HepG2 (cell line): ENCODE results near the gene KMT2D. TPM values are rescaled to one million over a fixed set of nuclear protein-coding genes. Genes with fewer than 3 reads are reported as not detected.

Experiments
- ELF3 ChIP-seq: IDR thresholded peaks from 2 replicates; pipeline ENCODE4 v1.6.1; 2016; ENCODE audit warnings: missing genetic modification reagents, missing compliant biosample characterization
- NFKBIZ ChIP-seq: IDR thresholded peaks from 2 replicates; pipeline ENCODE4 v1.6.1; 2018; ENCODE audit warnings: missing genetic modification reagents, missing compliant biosample characterization
- PCBP2 ChIP-seq: fragments of 200-400 bp; formaldehyde crosslinking; optimal IDR thresholded peaks from 2 replicates; pipeline ENCODE3; 2018; ENCODE audit warnings: low read length, low read depth; ENCODE audit not compliant: poor library complexity, severe bottlenecking
- RARA ChIP-seq: IDR thresholded peaks from 2 replicates; pipeline ENCODE4 v1.6.1; 2016; ENCODE audit warnings: missing genetic modification reagents, missing compliant biosample characterization
- SMC3 ChIP-seq: IDR thresholded peaks from 2 replicates; pipeline ENCODE4 v1.6.1; 2011; ENCODE audit warnings: low read length, improper control_type of control experiment
- SP5 ChIP-seq: IDR thresholded peaks from 2 replicates; pipeline ENCODE4 v1.6.1; 2016; ENCODE audit warnings: low read depth, borderline replicate concordance
- YEATS2 ChIP-seq: sonication (generic); formaldehyde crosslinking; IDR thresholded peaks from 2 replicates; pipeline ENCODE4 v1.4.0; 2020; ENCODE audit warnings: missing genetic modification reagents, borderline replicate concordance
- ZBTB37 ChIP-seq: sonication (generic); formaldehyde crosslinking; IDR thresholded peaks from 2 replicates; pipeline ENCODE4 v1.4.0; 2020; ENCODE audit warnings: mild to moderate bottlenecking, missing genetic modification reagents
- ZNF251 ChIP-seq: sonication (generic); formaldehyde crosslinking; IDR thresholded peaks from 2 replicates; pipeline ENCODE4 v1.9.0; 2021; ENCODE audit warnings: mild to moderate bottlenecking, missing genetic modification reagents
- ZNF253 ChIP-seq: sonication (generic); formaldehyde crosslinking; IDR thresholded peaks from 2 replicates; pipeline ENCODE4 v1.8.0; 2022; ENCODE audit warnings: mild to moderate bottlenecking, missing genetic modification reagents, borderline replicate concordance
- ZNF354B ChIP-seq: sonication (generic); formaldehyde crosslinking; IDR thresholded peaks from 2 replicates; pipeline ENCODE4 v1.8.0; 2022; ENCODE audit warnings: mild to moderate bottlenecking, missing genetic modification reagents
- ZNF510 ChIP-seq: sonication (generic); formaldehyde crosslinking; IDR thresholded peaks from 2 replicates; pipeline ENCODE4 v1.4.0; 2020; ENCODE audit warnings: low read depth, mild to moderate bottlenecking, missing genetic modification reagents
- ZNF646 ChIP-seq: sonication (generic); formaldehyde crosslinking; IDR thresholded peaks from 2 replicates; pipeline ENCODE4 v1.9.0; 2021; ENCODE audit warnings: mild to moderate bottlenecking, missing genetic modification reagents
- ZNF800 ChIP-seq: sonication (generic); formaldehyde crosslinking; IDR thresholded peaks from 2 replicates; pipeline ENCODE4 v1.4.0; 2020; ENCODE audit warnings: missing genetic modification reagents
- ZSCAN22 ChIP-seq: sonication (generic); formaldehyde crosslinking; IDR thresholded peaks from 2 replicates; pipeline ENCODE4 v1.4.0; 2020; ENCODE audit warnings: mild to moderate bottlenecking, missing genetic modification reagents
- polyA plus RNA-seq, 8 experiments: library from polyadenylated mRNA; depleted of rRNA in 3 of 8; stranded (reverse) in 7 of 8; unstranded in 1 of 8; fragments of >200 nt; fragmentation: Illumina TruSeq in 4 of 8; extraction: Trizol in 4 of 8; gene quantifications; 2 replicates each; pipeline versions ENCODE4 v1.2.1 to v1.2.3, GENCODE V29; 2011 to 2016; ENCODE audit warnings: low read depth in 4 of 8, missing spikeins in 1 of 8, mixed read lengths in 1 of 8; ENCODE audit not compliant: insufficient read depth in 1 of 8
- total RNA-seq, 5 experiments: library from RNA; depleted of rRNA; stranded (reverse); fragments of >200 nt; fragmentation: Illumina TruSeq; extraction: Trizol; gene quantifications; 2 replicates each; pipeline ENCODE4 v1.2.3, GENCODE V29; 2016; ENCODE audit warnings: low read depth in 1 of 5
- TF ChIP-seq, protein P1 (sequence below): sonication (generic); formaldehyde crosslinking; IDR thresholded peaks from 2 replicates; pipeline ENCODE4 v1.9.0; 2021; ENCODE audit warnings: missing genetic modification reagents, borderline replicate concordance

Gene KMT2D
- total and polyA plus RNA-seq, 2 of the 13 experiments (the other 11 are each of a cell fraction or from before 2014, with no cell fraction given), result 8.1 to 10.4 TPM

GRCh38 chr12:49108958-49109404 is 48.4 kb upstream of the KMT2D start (continued):
- TF ChIP-seq ZBTB37 (CRISPR knock-in tag), result no peak
- no peak for TF ChIP-seq ZNF646 (CRISPR knock-in tag)
- no peak for TF ChIP-seq ZNF251 (CRISPR knock-in tag)
- TF ChIP-seq ZNF800 (CRISPR knock-in tag), result no peak
- no peak for TF ChIP-seq PCBP2
- TF ChIP-seq ELF3 (CRISPR knock-in tag), result 0 out of 2 replicates have a peak, but pooled peaks have one; percentile 14
- TF ChIP-seq, protein P1, sequence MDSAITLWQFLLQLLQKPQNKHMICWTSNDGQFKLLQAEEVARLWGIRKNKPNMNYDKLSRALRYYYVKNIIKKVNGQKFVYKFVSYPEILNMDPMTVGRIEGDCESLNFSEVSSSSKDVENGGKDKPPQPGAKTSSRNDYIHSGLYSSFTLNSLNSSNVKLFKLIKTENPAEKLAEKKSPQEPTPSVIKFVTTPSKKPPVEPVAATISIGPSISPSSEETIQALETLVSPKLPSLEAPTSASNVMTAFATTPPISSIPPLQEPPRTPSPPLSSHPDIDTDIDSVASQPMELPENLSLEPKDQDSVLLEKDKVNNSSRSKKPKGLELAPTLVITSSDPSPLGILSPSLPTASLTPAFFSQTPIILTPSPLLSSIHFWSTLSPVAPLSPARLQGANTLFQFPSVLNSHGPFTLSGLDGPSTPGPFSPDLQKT (CRISPR knock-in tag), result no peak
- TF ChIP-seq ZNF354B (CRISPR knock-in tag), result no peak
- TF ChIP-seq YEATS2 (CRISPR knock-in tag), result no peak
- TF ChIP-seq RARA, result peak; percentile 46; the same call in 1 of the 2 replicates
- TF ChIP-seq SMC3, result no peak
- TF ChIP-seq ZNF510, result no peak
- 0 out of 2 replicates have a peak, but pooled peaks have one; percentile 43 for TF ChIP-seq ZSCAN22
- no peak for TF ChIP-seq NFKBIZ
- TF ChIP-seq SP5 (CRISPR knock-in tag), result peak; percentile 46; the same call in 1 of the 2 replicates
- no peak for TF ChIP-seq ZNF253 (CRISPR knock-in tag)
